AG08396 (cell line): ENCODE measurements around the gene DPYSL5.

Experiments used
- DNase-seq: peaks from one replicate; pipeline ENCODE4 v3.0.0; 2012; ENCODE audit warnings: low spot score, mixed read lengths

The DPYSL5 gene

GRCh38 chr2:26968001-26968400, 120.1 kb downstream of the DPYSL5 start:
- no peak for DNase-seq

- DNase-seq, result peak; percentile 31
Observed at GRCh38 chr2:26969077-26969844, 121.3 kb downstream of the DPYSL5 start.

- DNase-seq, result peak; percentile 94
Observed at GRCh38 chr2:26970244-26970927, 122.5 kb downstream of the DPYSL5 start, which contains the start of gene MAPRE3. TSS of gene MAPRE3 (plus strand) at chr2:26970637. CDS start at chr2:27022219, 51,582 bp downstream.

GRCh38 chr2:26970928-26971627, 123.1 kb downstream of the DPYSL5 start:
- peak; percentile 36 for DNase-seq

GRCh38 chr2:26971911-26972786, 124.2 kb downstream of the DPYSL5 start:
- no peak for DNase-seq

GRCh38 chr2:26974352-26974751, 126.4 kb downstream of the DPYSL5 start:
- no peak for DNase-seq

GRCh38 chr2:26975102-26975501, 127.2 kb downstream of the DPYSL5 start:
- no peak for DNase-seq

GRCh38 chr2:26975656-26976055, 127.7 kb downstream of the DPYSL5 start:
- DNase-seq, result no peak

- DNase-seq, result peak; percentile 72
Observed at GRCh38 chr2:26976237-26976636, 128.3 kb downstream of the DPYSL5 start.

- no peak for DNase-seq
Observed at GRCh38 chr2:26977012-26977411, 129.1 kb downstream of the DPYSL5 start.

GRCh38 chr2:26978061-26978596, 130.2 kb downstream of the DPYSL5 start:
- no peak for DNase-seq

- DNase-seq, result no peak
Observed at GRCh38 chr2:26979741-26980140, 131.8 kb downstream of the DPYSL5 start.

- DNase-seq, result no peak
Observed at GRCh38 chr2:26980971-26981370, 133.0 kb downstream of the DPYSL5 start.

- no peak for DNase-seq
Observed at GRCh38 chr2:26982102-26982742, 134.3 kb downstream of the DPYSL5 start.

- no peak for DNase-seq
Observed at GRCh38 chr2:26983746-26984145, 135.8 kb downstream of the DPYSL5 start.

GRCh38 chr2:26985807-26986206, 137.9 kb downstream of the DPYSL5 start:
- DNase-seq, result no peak

GRCh38 chr2:26986576-26986975, 138.6 kb downstream of the DPYSL5 start:
- no peak for DNase-seq

- DNase-seq, result peak; percentile 49
Observed at GRCh38 chr2:26988058-26988860, 140.3 kb downstream of the DPYSL5 start.

- DNase-seq, result no peak
Observed at GRCh38 chr2:26989156-26989555, 141.2 kb downstream of the DPYSL5 start.

GRCh38 chr2:26991717-26992116, 143.8 kb downstream of the DPYSL5 start:
- no peak for DNase-seq
